Prostate gland (tissue), 2 donors: ENCODE data around the gene VRK1.

Experiments
- POLR2A ChIP-seq: fragments of 450-650 bp; IDR thresholded peaks from one replicate; pipeline ENCODE4 v1.6.1; 2016; ENCODE audit warnings: antibody characterized with exemption, mild to moderate bottlenecking
- TF ChIP-seq, protein P1 (sequence below), 4 experiments: fragments of 200-600 bp in 2 of 4; fragments of 450-650 bp in 2 of 4; sonication (generic) in 2 of 4; IDR thresholded peaks; 1 replicate in 3 of 4; 2 replicates in 1 of 4; pipeline ENCODE4 v1.5.1; 2016 to 2019; ENCODE audit warnings: antibody characterized with exemption in 4 of 4, mild to moderate bottlenecking in 2 of 4, moderate library complexity in 2 of 4

DNA sequence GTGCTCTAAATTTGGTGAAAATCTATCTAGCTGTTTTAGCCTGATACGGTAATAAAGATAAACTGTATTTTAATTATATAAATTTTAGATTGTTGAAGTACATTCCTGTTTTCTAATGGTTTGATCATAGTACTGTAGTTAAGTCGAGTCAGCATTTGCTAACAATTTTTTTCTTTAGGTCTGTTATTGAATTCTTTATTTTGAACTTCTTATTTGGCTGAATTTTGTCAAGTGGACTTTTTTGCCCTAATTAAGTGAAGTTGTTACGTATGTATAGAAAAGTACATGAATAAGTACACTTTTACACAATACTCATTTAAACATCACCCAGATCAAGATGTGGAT, 66.8 kb downstream of the VRK1 start:
- TF ChIP-seq, protein P1, sequence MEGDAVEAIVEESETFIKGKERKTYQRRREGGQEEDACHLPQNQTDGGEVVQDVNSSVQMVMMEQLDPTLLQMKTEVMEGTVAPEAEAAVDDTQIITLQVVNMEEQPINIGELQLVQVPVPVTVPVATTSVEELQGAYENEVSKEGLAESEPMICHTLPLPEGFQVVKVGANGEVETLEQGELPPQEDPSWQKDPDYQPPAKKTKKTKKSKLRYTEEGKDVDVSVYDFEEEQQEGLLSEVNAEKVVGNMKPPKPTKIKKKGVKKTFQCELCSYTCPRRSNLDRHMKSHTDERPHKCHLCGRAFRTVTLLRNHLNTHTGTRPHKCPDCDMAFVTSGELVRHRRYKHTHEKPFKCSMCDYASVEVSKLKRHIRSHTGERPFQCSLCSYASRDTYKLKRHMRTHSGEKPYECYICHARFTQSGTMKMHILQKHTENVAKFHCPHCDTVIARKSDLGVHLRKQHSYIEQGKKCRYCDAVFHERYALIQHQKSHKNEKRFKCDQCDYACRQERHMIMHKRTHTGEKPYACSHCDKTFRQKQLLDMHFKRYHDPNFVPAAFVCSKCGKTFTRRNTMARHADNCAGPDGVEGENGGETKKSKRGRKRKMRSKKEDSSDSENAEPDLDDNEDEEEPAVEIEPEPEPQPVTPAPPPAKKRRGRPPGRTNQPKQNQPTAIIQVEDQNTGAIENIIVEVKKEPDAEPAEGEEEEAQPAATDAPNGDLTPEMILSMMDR (IDR thresholded peaks at IDR 0.05) = no peak
- TF ChIP-seq POLR2A = no peak
